ENCODE data around the gene MYH11.
A peak's percentile ranks its signal among the peaks of the same experiment; 100 is the strongest.

The MYH11 gene

DNA sequence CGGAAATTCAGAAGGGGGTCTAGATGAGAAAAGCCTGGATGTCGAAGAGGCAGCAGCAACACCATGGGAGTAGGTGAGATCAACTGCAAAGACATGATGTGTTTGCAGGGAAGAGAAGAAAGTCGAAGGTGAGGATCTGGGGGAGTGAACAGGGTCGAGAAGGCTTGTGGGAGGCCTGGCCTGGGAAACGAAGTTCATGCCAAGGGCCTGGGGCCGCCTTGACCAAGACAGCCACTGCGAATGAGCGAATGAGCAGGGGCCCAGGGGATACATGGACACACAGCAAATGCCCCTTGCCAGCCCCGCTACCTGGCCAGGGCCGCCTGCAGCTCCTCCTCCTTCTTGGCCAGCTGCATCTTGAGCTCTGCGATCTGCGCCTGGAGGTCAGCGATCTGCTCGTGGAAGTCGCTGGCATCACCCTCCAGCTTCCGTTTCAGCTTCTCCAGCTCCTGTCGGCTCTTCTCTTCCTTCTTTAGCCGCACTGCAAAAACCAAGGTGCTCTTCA is 119.6 kb downstream of the MYH11 start:
- Histone ChIP-seq H2AK5ac (ENCODE audit: low read depth, low read length) (no peak overlapping the region), H3K79me1 (ENCODE audit: low read depth, low read length) (no peaks in the 10 kb centered on the region), H2BK5ac (ENCODE audit: low read length) (no peak overlapping the region), H3K27ac (replicated peaks; ENCODE audit: low read length) (no peak overlapping the region), H3K14ac (ENCODE audit: low read length) (no peak overlapping the region), H4K8ac (ENCODE audit: low read depth, low read length) (no peak overlapping the region), H3K4ac (ENCODE audit: low read length) (no peak overlapping the region), H3K27me3 (ENCODE audit: control insufficient read depth in 3 of 3, insufficient read depth in 3 of 3, low read depth in 1 of 3, low read length in 3 of 3) (peaks cover 0 to 6% (median 0%) of the 10 kb centered on the region in 3 experiments), H3K36me3 (replicated peaks in 1 of 2; ENCODE audit: control insufficient read depth in 2 of 2, insufficient read depth in 2 of 2, low read length in 2 of 2) (no peaks in the 10 kb centered on the region), H3K18ac (ENCODE audit: low read length) (no peak overlapping the region), H3K4me3 (ENCODE audit: low read length in 2 of 2) (no peak overlapping the region), H3K9me3 (replicated peaks in 1 of 2; ENCODE audit: control insufficient read depth in 2 of 2, insufficient read depth in 1 of 2, low read depth in 1 of 2, low read length in 2 of 2) (no peaks in the 10 kb centered on the region), H2BK12ac (ENCODE audit: low read length) (no peak overlapping the region), H3K4me2 (ENCODE audit: insufficient read depth, low read length, poor library complexity, severe bottlenecking) (no peak overlapping the region), H3K23ac (ENCODE audit: low read depth, low read length, poor library complexity) (no peak overlapping the region), H2BK120ac (ENCODE audit: low read depth, low read length) (no peak overlapping the region), H3K9ac (ENCODE audit: low read depth, low read length, poor library complexity) (no peak overlapping the region), H4K91ac (ENCODE audit: low read depth, low read length, poor library complexity) (no peak overlapping the region), H3K4me1 (ENCODE audit: control insufficient read depth in 2 of 2, insufficient read depth in 1 of 2, low read depth in 1 of 2, low read length in 2 of 2) (no peaks in the 10 kb centered on the region), H2BK15ac (ENCODE audit: low read length) (no peak overlapping the region), H2AFZ (ENCODE audit: low read length) (no peak overlapping the region)
- DNase-seq (ENCODE audit: low spot score) = no peak
- WGBS, 2 donors (ENCODE audit: extremely low coverage in 2 of 2, insufficient read length in 2 of 2, insufficient replicate concordance in 1 of 2) = no CpG with 5 or more reads among the region's 18 CpGs

DNA sequence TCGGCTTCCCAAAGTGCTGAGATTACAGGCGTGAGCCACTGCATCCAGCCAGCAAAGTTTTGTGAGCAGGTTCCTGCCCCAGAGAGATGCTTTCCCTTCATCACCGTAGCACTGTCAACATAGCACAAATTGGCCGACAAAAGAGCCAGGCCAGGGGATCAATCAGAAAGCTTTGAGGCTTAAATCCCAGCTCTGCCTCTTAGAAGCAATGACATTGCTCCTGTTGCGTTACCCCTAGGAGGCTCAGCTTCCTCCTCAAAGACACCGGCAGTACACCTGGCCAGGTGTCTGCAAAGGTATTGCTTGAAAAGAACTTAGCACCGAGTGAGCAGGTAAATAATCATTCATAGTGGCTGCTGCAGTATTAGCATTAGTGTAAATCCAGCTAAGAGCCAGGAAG is 120.3 kb downstream of the MYH11 start:
- H3K9ac ChIP-seq (ENCODE audit: low read depth, low read length, poor library complexity) = no peak overlapping the region
- H2BK120ac ChIP-seq (ENCODE audit: low read depth, low read length) = no peak overlapping the region
- no peak overlapping the region for H3K4ac ChIP-seq (ENCODE audit: low read length)
- no peak overlapping the region for H3K14ac ChIP-seq (ENCODE audit: low read length)
- no peak overlapping the region for H2BK12ac ChIP-seq (ENCODE audit: low read length)
- no peak overlapping the region for H2BK5ac ChIP-seq (ENCODE audit: low read length)
- no peak overlapping the region for H4K91ac ChIP-seq (ENCODE audit: low read depth, low read length, poor library complexity)
- no peak overlapping the region for H3K23ac ChIP-seq (ENCODE audit: low read depth, low read length, poor library complexity)
- H4K8ac ChIP-seq (ENCODE audit: low read depth, low read length) = no peak overlapping the region
- no peak overlapping the region for H3K27ac ChIP-seq (replicated peaks; ENCODE audit: low read length)
- no CpG with 5 or more reads among the region's 7 CpGs for WGBS, 2 donors (ENCODE audit: extremely low coverage in 2 of 2, insufficient read length in 2 of 2, insufficient replicate concordance in 1 of 2)
- no peak overlapping the region for H3K18ac ChIP-seq (ENCODE audit: low read length)
- peaks cover 0 to 6% (median 0%) of the 10 kb centered on the region in 3 experiments for H3K27me3 ChIP-seq (ENCODE audit: control insufficient read depth in 3 of 3, insufficient read depth in 3 of 3, low read depth in 1 of 3, low read length in 3 of 3)
- H3K79me1 ChIP-seq (ENCODE audit: low read depth, low read length) = no peaks in the 10 kb centered on the region
- no peak overlapping the region for H2BK15ac ChIP-seq (ENCODE audit: low read length)
- H2AFZ ChIP-seq (ENCODE audit: low read length) = no peak overlapping the region
- no peak overlapping the region for H3K4me3 ChIP-seq (ENCODE audit: low read length in 2 of 2)
- H2AK5ac ChIP-seq (ENCODE audit: low read depth, low read length) = no peak overlapping the region
- no peaks in the 10 kb centered on the region for H3K36me3 ChIP-seq (replicated peaks in 1 of 2; ENCODE audit: control insufficient read depth in 2 of 2, insufficient read depth in 2 of 2, low read length in 2 of 2)
- H3K4me2 ChIP-seq (ENCODE audit: insufficient read depth, low read length, poor library complexity, severe bottlenecking) = no peak overlapping the region
- H3K9me3 ChIP-seq (replicated peaks in 1 of 2; ENCODE audit: control insufficient read depth in 2 of 2, insufficient read depth in 1 of 2, low read depth in 1 of 2, low read length in 2 of 2) = no peaks in the 10 kb centered on the region
- no peak for DNase-seq (ENCODE audit: low spot score)
- H3K4me1 ChIP-seq (ENCODE audit: control insufficient read depth in 2 of 2, insufficient read depth in 1 of 2, low read depth in 1 of 2, low read length in 2 of 2) = no peaks in the 10 kb centered on the region

DNA sequence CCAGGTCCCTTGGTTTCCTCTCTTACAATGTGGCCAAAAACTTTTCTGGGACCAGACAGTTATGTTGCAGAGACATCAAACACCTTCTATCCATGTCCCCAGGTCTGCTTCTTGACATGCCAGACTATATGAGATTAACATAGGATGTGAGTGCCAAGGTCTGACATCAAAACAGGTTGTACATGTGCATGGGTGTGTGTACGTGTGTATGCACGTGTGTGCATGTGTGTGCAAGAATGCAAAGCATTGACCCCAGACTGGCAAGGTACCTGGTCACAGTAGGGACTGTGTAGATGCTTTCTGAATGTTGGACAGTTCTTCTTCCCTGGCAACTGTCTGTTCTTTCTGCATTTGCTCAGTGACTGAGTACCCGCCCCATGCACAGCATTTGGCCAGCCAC is 121.2 kb downstream of the MYH11 start:
- DNase-seq (ENCODE audit: low spot score) = no peak
- WGBS, 2 donors (ENCODE audit: extremely low coverage in 2 of 2, insufficient read length in 2 of 2, insufficient replicate concordance in 1 of 2) = no CpG with 5 or more reads among the region's 3 CpGs
- H3K18ac ChIP-seq (ENCODE audit: low read length) = no peak overlapping the region

DNA sequence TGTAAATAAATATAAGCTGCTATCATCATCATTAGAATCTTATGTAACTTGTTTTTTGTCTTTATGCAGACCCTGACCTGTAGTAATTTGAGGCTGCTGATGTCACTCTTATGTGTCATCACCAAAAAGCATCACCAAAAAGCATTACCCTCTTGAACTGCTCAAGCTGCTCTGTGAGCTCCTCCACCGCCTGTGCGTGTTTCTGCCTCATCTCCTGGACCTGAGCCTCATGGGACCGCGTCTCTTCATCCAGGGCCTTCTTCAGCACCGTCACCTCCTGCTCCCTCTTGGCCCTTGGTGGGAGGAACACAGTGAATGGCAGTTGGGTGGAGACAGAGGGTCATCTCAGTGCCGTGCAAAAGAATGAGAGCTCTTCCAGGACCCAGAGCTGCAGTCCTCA is 124.4 kb downstream of the MYH11 start:
- H2BK120ac ChIP-seq (ENCODE audit: low read depth, low read length) = no peak overlapping the region
- no CpG with 5 or more reads among the region's 6 CpGs for WGBS, 2 donors (ENCODE audit: extremely low coverage in 2 of 2, insufficient read length in 2 of 2, insufficient replicate concordance in 1 of 2)

More for the DNA sequence above, 121.2 kb downstream of the MYH11 start:
- H3K14ac ChIP-seq (ENCODE audit: low read length) = no peak overlapping the region
- H2BK15ac ChIP-seq (ENCODE audit: low read length) = no peak overlapping the region
- H3K23ac ChIP-seq (ENCODE audit: low read depth, low read length, poor library complexity) = no peak overlapping the region
- no peak overlapping the region for H3K4me2 ChIP-seq (ENCODE audit: insufficient read depth, low read length, poor library complexity, severe bottlenecking)
- no peak overlapping the region for H2BK5ac ChIP-seq (ENCODE audit: low read length)
- H3K79me1 ChIP-seq (ENCODE audit: low read depth, low read length) = no peaks in the 10 kb centered on the region
- H3K27me3 ChIP-seq (ENCODE audit: control insufficient read depth in 3 of 3, insufficient read depth in 3 of 3, low read depth in 1 of 3, low read length in 3 of 3) = peaks cover 0 to 6% (median 0%) of the 10 kb centered on the region in 3 experiments
- H3K36me3 ChIP-seq (replicated peaks in 1 of 2; ENCODE audit: control insufficient read depth in 2 of 2, insufficient read depth in 2 of 2, low read length in 2 of 2) = no peaks in the 10 kb centered on the region
- no peak overlapping the region for H4K91ac ChIP-seq (ENCODE audit: low read depth, low read length, poor library complexity)
- no peaks in the 10 kb centered on the region for H3K4me1 ChIP-seq (ENCODE audit: control insufficient read depth in 2 of 2, insufficient read depth in 1 of 2, low read depth in 1 of 2, low read length in 2 of 2)
- no peak overlapping the region for H2BK120ac ChIP-seq (ENCODE audit: low read depth, low read length)
- H3K27ac ChIP-seq (replicated peaks; ENCODE audit: low read length) = no peak overlapping the region
- H3K4me3 ChIP-seq (ENCODE audit: low read length in 2 of 2) = no peak overlapping the region
- no peaks in the 10 kb centered on the region for H3K9me3 ChIP-seq (replicated peaks in 1 of 2; ENCODE audit: control insufficient read depth in 2 of 2, insufficient read depth in 1 of 2, low read depth in 1 of 2, low read length in 2 of 2)
- H2BK12ac ChIP-seq (ENCODE audit: low read length) = no peak overlapping the region
- H4K8ac ChIP-seq (ENCODE audit: low read depth, low read length) = no peak overlapping the region
- H3K9ac ChIP-seq (ENCODE audit: low read depth, low read length, poor library complexity) = no peak overlapping the region
- no peak overlapping the region for H3K4ac ChIP-seq (ENCODE audit: low read length)
- no peak overlapping the region for H2AK5ac ChIP-seq (ENCODE audit: low read depth, low read length)
- no peak overlapping the region for H2AFZ ChIP-seq (ENCODE audit: low read length)

More for the DNA sequence above, 124.4 kb downstream of the MYH11 start:
- H3K4me1 ChIP-seq (ENCODE audit: control insufficient read depth in 2 of 2, insufficient read depth in 1 of 2, low read depth in 1 of 2, low read length in 2 of 2) = no peaks in the 10 kb centered on the region
- peak overlapping the region; percentile 38 for H3K9ac ChIP-seq (ENCODE audit: low read depth, low read length, poor library complexity)
- no peak overlapping the region for H3K4me3 ChIP-seq (ENCODE audit: low read length in 2 of 2)
- no peak overlapping the region for H3K23ac ChIP-seq (ENCODE audit: low read depth, low read length, poor library complexity)
- no peak overlapping the region for H2BK15ac ChIP-seq (ENCODE audit: low read length)
- H3K18ac ChIP-seq (ENCODE audit: low read length) = no peak overlapping the region
- H3K14ac ChIP-seq (ENCODE audit: low read length) = no peak overlapping the region
- H3K27ac ChIP-seq (replicated peaks; ENCODE audit: low read length) = no peak overlapping the region
- H3K9me3 ChIP-seq (replicated peaks in 1 of 2; ENCODE audit: control insufficient read depth in 2 of 2, insufficient read depth in 1 of 2, low read depth in 1 of 2, low read length in 2 of 2) = no peaks in the 10 kb centered on the region
- no peak overlapping the region for H3K4me2 ChIP-seq (ENCODE audit: insufficient read depth, low read length, poor library complexity, severe bottlenecking)
- H2AK5ac ChIP-seq (ENCODE audit: low read depth, low read length) = no peak overlapping the region
- H3K36me3 ChIP-seq (replicated peaks in 1 of 2; ENCODE audit: control insufficient read depth in 2 of 2, insufficient read depth in 2 of 2, low read length in 2 of 2) = no peaks in the 10 kb centered on the region
- H2AFZ ChIP-seq (ENCODE audit: low read length) = no peak overlapping the region
- H2BK12ac ChIP-seq (ENCODE audit: low read length) = no peak overlapping the region
- H3K4ac ChIP-seq (ENCODE audit: low read length) = no peak overlapping the region
- DNase-seq (ENCODE audit: low spot score) = no peak
- H3K27me3 ChIP-seq (ENCODE audit: control insufficient read depth in 3 of 3, insufficient read depth in 3 of 3, low read depth in 1 of 3, low read length in 3 of 3) = peaks cover 0 to 6% (median 0%) of the 10 kb centered on the region in 3 experiments
- no peak overlapping the region for H4K91ac ChIP-seq (ENCODE audit: low read depth, low read length, poor library complexity)
- no peak overlapping the region for H2BK5ac ChIP-seq (ENCODE audit: low read length)
- peak overlapping the region; percentile 43 for H4K8ac ChIP-seq (ENCODE audit: low read depth, low read length)
- H3K79me1 ChIP-seq (ENCODE audit: low read depth, low read length) = no peaks in the 10 kb centered on the region
